T follicular helper cell (primary cell): Measurements from ENCODE around the gene SNX25.
"Not testable (repeated sequence)": the region's sequence is repeated elsewhere in the genome, so short reads cannot be mapped to it uniquely, and the experiment has no call there.

Source experiments
- DNase-seq: peaks from one replicate; pipeline ENCODE4 v3.0.0-alpha.2; 2020; ENCODE audit warnings: low read depth

SNX25 gene

DNA sequence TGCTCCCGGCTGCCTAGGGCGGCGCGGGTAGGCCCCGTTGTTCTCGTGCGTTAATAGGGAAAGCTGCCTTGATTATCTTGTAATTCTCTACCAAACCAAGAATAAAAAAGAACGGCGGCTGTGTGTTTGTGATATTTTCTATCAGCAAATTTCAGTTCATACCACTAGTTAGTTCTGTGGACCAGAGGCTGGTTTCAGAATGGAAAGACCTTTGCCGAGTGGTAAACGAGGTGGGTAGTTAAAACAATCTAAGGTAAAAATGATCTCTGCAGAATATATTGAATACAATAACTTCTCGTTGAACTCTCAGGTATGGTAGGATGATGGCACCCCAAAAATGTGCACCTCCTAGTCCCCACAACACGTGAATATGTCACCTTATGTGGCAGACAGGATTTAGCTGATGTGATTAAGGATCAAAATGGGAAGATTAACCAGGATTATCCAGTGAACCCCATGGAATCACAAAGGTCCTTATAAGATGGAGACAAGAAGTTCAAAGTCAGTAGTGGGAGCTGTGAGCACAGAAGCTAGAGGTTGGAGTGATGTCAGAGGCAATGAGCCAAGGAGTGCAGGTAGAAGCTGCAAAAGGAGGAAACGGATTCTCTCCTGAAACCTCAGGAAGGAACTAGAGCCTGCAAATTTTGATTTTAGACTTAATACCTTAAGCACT, 5.0 kb upstream of the SNX25 start:
- no peak for DNase-seq

DNA sequence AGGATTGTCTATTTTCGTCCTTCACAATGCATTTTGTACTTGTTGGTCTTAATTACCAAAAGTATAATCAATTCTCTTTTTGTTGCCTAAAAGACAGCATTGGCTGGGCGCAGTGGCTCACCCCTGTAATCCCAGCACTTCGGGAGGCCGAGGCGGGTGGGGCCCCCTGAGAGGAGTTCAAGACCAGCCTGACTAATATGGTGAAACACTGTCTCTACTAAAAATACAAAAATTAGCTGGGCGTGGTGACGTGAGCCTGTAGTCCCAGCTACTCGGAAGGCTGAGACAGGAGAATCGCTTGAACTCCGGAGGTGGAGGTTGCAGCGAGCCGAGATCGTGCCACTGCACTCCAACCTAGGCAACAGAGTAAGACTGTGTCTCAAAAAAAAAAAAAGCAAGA, 4.3 kb upstream of the SNX25 start:
- DNase-seq: not testable (repeated sequence)

DNA sequence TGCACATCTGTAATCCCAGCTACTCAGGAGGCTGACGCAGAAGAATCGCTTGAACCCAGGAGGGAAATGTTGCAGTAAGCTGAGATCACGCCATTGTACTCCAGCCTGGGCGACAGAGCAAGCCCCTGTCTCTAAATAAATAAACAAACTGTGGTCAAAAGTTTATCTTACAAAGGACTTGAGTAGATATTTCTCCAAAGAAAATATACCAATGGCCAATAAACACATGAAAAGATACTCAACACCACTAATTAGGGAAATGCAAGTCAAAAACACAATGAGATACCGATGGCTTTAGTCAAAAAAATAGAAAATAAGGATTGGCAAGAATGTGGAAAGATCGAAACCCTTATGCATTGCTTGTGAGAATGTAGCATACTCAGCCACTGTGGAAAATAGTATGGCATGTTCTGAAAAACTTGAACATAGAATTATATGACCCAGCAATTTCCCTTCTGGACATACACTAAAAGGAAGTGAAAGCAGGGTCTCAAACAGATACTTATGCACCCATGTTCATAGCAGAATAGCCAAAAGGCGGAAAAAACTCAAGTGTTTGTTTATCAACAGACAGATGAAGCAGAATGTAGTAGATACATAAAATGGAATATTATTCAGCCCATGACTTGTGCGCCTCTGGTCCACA, 3.6 kb upstream of the SNX25 start:
- no peak for DNase-seq

DNA sequence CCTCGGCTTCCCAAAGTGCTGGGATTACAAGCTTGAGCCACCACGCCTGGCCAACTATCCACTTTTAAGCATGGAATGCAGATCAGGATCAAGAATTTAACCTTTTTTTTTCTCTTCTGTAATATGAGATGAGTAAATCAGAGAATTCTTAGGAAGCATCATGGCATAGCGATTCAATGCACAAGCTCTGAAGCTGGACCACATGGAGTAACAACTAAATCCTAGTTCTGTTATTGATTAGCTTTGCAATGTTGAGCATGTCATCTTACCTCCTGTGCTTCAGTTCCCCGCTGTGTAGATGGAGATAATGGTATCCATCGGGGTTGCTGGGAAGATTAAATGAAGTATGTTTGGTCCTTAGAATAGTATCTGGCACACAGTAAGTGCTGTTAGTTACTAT, 1.9 kb upstream of the SNX25 start:
- DNase-seq: no peak

DNA sequence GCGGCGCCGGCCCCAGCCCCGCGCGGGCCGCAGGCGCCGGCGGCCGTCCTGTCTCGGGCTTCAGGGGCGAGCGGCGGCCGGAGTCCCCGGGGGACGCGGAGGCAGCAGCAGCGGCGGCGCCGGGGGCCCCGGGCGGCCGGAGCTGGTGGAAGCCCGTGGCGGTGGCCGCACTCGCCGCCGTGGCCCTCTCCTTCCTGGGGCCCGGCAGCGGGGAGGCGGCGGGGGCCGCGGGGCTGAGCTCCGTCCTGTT, 379 bp downstream of the SNX25 start:
- DNase-seq: not testable (repeated sequence)

DNA sequence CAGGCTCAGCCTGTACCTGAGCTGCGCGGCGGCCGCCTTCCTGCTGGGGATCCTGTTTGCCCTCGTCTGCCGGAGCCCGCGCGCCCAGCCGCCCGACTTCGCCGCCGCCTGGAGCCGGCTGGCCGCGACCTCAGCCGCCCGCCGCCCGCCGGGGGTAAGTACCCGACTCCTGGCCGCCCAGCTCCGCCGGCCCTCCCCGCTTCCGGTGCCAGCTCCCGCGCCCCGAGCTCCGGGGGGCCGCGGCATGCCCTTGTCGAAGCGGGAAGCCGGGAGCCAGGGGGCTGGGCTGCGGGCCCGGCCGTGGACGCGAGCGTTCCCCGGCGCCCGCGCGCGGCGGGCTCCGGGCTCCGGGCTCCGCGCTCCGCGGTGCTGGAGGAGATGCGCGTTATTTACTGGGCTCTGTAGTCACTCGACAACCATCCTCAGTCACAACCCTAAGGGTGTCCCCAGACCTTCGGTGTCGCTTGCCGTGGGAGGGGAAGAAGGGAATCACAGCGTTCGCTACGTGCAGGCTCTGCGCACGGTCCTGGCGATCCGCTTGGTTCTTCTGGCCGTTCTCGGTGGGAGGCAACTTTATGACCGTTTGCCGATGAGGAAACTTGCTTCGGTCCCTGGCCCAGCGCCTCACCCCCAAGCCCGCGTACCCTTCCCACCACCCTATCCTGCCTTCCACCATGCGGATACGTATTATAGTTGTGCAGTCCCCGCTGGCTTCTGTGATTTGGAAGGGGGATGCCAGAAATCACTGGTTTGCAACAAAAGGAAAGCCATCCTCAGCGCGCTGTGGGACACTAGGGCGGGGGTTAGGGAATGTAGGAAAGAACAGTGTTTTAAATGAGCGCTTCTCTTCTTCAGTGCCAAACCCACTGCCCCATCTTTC, 944 bp downstream of the SNX25 start:
- peak; percentile 20 for DNase-seq

DNA sequence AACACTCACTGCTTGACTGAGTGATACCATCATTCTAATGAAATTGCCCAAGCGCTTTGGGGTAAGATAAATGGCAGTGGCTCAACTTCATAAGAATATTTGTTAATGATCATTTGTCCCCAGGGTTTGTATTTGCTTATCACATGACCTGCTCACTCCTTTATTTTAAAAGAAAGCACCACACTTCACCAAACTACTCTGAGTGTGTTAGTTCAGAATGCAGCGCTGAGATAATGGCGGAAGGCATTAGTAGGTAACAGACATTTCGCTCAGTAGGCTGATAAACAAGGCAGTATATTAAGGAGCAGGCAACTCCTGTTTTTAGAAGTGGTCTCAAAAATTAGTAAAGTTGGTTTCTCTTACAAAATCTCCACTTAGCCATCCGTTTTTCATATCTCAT, 1.6 kb downstream of the SNX25 start:
- DNase-seq: no peak

DNA sequence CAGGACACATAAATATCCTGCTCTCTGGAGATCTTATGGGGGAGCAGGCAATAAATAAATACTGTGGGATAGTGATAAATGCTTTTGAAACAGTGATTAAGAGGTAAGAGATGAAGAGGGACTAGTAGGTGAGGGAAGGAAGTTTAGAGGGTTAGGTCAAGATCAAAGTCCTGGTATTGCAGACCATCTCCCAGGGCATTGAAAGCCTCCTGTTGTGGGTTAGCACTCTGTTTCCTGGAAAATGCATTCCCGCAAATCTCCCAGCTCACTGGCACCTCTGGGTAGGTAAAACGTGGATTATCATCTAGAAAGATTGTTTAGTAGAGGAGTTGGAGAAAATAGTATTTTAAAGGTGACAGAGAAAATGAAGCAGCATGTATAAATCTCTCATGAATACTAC, 2.2 kb downstream of the SNX25 start:
- DNase-seq: no peak

DNA sequence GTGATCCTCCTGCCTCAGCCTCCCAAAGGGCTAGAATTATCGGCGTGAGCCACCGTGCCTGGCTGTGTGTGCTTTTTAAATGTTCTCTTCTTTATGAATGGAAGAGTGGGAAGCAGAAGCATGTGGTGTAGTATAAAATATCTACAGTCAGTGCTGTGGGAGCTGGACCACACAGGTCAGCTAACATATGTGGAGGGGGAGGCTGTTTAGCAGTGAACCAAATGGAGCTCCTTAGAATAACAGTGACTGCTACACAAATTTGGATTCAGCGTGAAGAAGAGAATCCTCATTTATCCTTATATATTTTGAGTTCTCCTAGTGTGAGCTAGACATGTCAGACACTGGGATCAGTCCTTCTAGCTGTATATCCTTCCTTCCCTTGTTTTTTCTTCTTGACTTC, 3.2 kb downstream of the SNX25 start:
- DNase-seq: no peak

DNA sequence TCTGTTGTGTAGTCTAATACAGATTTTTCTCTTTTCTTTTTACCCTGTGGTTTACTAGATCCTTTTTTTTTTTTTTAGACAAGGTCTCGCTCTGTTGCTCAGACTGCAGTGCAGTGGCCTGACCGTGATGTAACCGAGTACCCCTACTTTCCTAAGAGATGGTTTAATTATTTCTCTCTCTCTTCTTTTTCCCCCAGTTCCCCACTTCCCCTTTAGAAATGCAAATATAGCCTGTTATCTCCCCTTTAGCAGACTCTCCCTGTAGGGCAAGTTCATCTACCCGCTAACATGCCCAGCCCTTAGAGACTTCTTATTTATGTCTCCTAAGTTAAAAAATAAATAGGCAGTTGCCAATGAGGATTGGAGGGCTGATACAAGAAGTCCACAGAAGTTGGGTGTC, 4.5 kb downstream of the SNX25 start:
- no peak for DNase-seq

DNA sequence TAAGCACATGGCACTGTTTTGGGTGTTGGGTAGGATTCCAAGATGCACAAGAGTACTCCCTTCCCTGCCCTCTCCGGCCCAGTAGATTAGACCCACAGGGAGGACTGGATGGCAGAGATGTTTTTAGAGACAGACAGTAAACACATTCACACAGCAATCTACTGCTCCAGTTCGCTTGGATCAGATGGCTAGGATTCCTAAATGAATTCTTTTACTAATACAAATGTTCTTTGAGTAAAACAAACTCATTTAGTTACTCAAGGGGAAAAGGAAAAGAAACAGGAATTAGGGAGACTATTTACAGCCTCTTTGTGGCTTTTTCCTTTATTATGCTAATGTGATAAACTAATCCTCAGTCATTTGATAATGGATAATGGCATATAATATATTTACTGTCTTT, 5.9 kb downstream of the SNX25 start:
- DNase-seq: no peak

DNA sequence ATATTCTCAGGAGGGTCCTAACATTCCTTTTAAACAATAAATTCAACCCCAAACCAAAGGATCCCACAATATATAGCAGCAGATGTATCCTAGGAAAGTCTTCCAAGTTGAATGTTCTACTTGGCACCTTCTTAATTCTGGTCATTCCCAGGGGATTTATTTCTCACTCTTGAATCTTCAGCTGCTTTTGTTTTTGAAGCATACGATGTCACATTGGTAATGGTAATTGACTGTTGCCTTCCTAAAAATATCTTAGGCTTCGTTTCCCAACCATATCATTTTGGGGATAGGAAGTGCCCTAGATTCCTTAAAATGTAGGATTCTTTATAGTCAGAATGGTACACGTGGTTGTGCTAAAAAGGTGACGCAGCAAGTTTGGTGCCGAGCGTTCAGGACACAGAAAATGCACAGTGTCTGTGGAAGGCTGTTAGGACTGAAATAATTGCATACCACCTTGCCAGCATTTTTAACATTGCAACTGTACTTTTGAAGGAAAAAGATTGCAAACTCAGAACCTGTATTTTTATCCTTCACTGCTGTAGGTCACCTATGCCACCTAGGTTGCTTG, 8.1 kb downstream of the SNX25 start:
- DNase-seq: no peak

DNA sequence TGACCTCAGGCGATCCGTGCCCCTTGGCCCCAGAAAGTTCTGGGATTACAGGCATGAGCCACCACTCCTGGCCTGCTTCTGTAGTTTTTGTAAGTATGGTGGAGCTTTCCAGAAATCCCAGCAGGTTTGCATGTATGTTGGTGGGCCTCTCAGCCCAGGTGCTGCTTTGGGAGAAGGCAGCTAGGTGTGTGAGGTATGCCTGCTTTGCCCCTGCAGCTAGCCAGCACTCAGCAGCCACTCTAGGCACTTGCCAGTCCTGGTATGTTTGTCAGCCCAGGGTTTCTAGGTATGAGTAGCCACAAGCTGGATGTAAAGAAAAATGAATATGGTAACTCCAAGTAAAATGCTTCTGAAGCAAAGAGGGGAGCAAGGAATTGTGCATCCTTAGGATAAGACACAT, 8.9 kb downstream of the SNX25 start:
- no peak for DNase-seq

DNA sequence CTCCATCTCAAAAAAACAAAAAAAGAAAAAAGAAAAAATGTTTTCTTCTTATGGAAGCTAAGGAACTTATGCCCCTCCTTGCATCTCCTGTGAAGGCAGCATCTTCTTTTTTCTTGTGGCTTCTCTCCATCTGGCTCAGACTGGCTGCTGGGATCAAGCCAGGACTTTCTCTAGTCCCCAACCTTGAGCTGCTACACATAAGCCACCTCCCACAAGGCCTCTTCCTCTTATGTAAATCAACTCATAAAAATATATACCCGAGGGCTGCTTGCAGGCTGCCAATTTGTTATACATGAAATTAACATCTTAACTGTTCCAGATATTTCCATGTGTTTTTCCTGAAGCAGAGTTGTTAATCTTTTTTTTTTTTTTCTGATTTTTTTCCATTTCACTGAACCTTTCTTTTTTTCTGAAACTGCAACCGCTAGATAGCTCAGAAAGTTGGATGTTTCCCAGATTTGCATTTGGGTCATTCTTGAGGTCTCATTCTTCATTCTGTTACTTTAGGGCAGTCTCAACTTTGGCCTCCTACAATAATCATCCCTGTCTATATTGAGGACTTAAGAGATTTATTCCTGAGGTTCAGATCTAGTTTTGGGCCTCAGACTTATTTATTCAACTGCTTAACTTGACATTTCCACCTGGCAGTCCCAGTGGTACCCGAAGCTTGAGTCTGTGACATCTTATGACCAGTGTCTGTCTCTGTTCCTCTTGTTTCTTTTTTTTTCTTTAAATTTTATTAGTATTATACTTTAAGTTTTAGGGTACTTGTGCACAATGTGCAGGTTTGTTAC, 10.3 kb downstream of the SNX25 start:
- DNase-seq: no peak

DNA sequence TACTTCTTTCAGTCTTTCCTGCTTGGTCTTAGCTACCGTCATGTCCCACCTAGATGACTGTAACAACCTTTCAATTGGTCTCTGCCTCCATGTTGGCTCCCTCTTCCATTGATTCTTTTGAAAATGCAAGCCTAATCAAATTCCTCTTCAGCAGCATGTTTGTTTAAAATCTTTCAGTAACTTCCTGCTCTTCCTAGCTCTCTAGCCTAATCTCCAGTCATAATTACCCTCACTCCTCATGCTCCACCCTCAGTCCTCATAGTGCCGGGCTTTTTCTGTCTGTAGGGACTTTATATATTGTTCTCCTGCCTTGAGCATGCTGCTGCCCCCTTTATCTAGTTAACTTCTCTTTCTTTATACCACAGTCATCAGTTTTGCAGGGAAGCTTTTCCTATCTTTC, 12.1 kb downstream of the SNX25 start:
- no peak for DNase-seq

DNA sequence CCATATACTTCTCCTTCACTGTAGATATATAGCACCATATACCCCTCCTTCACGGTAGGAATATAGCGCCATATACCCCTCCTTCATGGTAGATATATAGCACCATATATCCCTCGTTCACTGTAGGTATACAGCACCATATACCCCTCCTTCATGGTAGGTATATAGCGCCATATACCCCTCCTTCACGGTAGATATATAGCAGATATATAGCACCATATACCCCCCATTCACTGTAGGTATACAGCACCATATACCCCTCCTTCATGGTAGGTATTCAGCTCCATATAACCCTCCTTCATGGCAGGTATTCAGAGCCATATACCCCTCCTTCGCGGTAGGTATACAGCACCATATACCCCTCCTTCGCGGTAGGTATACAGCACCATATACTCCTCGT, 12.5 kb downstream of the SNX25 start:
- no peak for DNase-seq

DNA sequence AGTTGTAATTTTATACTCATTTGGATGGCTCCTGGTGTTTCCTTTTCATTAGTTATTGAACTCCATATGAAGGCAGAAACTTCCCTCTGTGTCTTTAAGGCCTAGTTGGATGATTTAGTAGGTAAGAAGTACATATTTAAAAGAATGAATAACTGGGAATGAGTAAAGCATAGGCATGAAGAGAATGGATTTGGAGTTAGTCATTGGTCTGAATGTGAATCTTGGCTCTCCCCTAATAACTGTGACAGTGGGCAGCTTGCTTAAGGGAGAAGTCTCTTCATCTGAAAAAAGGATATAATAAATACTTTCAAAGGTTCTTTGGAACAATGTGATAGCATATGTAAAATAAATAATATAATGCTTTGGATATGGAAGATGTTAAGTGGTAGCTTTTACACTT, 13.2 kb downstream of the SNX25 start:
- no peak for DNase-seq

DNA sequence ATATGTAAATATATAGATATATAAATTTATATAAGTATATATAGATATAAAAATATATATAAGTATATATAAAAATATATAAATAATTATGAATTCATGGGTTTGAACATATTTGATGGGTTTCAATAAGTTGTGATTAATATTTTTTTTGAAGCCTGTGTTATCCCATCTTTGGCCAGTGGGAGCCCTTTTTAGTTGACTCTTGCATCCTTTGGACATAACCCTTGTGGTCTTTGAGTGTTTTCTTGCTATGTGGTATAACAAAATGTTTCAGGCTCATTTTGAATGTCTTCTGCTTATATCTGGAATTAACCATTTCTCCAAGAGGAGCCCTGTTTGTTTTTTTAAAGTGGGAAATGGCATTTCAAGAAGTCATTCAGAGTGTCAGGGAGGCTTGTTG, 15.2 kb downstream of the SNX25 start:
- DNase-seq: no peak

DNA sequence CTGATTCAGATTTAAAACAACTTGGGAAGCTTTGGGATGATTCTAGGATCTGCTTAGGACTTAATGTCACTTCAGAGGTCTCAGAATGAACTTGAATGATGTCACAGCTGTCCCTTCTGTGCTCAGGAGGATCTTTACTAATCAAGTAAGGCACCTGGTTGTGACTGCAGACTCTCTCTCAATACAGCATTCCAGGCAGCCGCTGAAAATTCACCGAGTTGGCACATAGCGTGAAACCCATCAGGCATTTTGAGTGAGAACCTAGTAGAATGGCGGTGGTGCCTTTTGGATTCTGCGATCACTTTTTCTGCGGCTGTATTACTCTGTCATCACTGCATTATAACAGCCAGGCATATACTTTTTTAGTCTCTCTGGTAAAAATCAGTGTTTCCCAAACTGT, 16.5 kb downstream of the SNX25 start:
- DNase-seq: no peak

DNA sequence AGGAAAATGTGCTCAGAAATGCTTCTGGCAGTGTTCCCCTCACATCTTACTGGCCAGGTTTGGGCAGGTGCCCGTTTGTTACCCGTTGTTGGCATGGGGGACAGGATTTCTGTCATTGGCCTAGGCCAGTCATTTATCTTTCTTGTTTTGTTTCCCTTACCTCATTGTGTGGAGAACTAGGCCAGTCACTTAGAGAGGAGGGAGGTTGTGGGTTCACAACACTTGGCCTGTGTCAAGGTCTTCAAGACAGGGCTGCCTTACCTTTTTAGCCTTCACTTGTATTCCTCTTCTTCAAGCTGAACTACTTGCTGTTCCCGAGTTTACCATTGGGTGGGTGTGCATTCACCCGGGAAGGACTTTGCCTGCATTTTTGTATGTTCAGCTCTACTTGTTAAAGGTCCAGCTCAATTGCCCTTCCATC, 17.7 kb downstream of the SNX25 start:
- no peak for DNase-seq

DNA sequence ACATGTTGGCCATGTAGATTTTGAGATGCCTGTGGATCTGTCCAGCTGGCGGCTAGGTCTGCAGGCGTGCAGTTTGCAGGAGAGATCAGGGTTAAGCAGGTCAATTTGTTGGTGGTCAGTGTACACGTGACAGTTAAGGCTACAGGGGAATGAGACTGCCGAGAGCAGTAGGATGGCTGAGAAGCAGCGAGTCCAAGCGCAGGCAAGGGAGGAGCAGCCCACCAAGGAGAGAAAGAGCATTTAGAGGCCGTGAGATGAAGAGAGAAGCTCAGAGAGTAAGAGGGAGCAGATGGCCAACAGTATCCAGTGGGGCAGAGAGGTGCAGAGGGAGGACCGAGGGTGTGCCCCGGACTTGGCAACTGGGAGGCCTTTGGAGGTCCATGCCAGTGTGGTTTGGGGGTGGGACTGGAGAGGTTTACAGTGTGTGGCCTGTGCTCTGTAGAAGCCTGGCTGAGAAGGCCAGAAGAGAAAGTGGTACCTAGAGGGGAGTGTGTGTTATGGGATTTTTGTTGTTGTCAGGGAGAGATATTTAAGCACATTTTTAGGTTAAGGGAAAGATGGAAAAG, 18.4 kb downstream of the SNX25 start:
- no peak for DNase-seq
